MM.1S (cell line): Measurements from ENCODE around the gene EBF4.

Source experiments
- DNase-seq: peaks from one replicate; pipeline ENCODE4 v3.0.0-alpha.2; 2015
- H2AFZ ChIP-seq: fragments of 300-600 bp; sonication (generic); 2 replicates; pipeline ENCODE4 v1.6.0; 2016; ENCODE audit warnings: antibody characterized with exemption, low read length
- H3F3A ChIP-seq: fragments of 300-600 bp; sonication (generic); 2 replicates; pipeline ENCODE4 v1.6.1; 2016; ENCODE audit warnings: mild to moderate bottlenecking, antibody characterized with exemption, low read length, moderate library complexity, mixed read lengths; ENCODE audit not compliant: insufficient read depth
- H3K27ac ChIP-seq: fragments of 300-600 bp; sonication (generic); 2 replicates; pipeline ENCODE4 v1.5.1; 2016; ENCODE audit warnings: mild to moderate bottlenecking, low read length
- H3K27me3 ChIP-seq: fragments of 300-600 bp; sonication (generic); replicated peaks from 2 replicates; pipeline ENCODE4 v1.6.0; 2016; ENCODE audit warnings: low read length; ENCODE audit not compliant: insufficient read depth
- H3K36me3 ChIP-seq: fragments of 300-600 bp; sonication (generic); replicated peaks from 2 replicates; pipeline ENCODE4 v1.6.1; 2016; ENCODE audit warnings: mild to moderate bottlenecking, low read length, mixed read lengths; ENCODE audit not compliant: insufficient read depth
- H3K4me1 ChIP-seq: fragments of 300-600 bp; sonication (generic); 2 replicates; pipeline ENCODE4 v1.6.1; 2016; ENCODE audit warnings: low read length, mixed read lengths
- H3K4me2 ChIP-seq: fragments of 300-600 bp; sonication (generic); 2 replicates; pipeline ENCODE4 v1.6.0; 2016; ENCODE audit warnings: low read depth, low read length
- H3K4me3 ChIP-seq: fragments of 300-600 bp; sonication (generic); 2 replicates; pipeline ENCODE4 v1.5.1; 2016; ENCODE audit warnings: low read length, mixed read lengths
- H3K79me2 ChIP-seq: fragments of 300-600 bp; sonication (generic); 2 replicates; pipeline ENCODE4 v1.6.1; 2016; ENCODE audit warnings: mixed run types, low read length, mixed read lengths
- H3K9ac ChIP-seq: fragments of 300-600 bp; sonication (generic); 2 replicates; pipeline ENCODE4 v1.6.1; 2016; ENCODE audit warnings: low read length, mixed read lengths
- H3K9me2 ChIP-seq: fragments of 300-600 bp; sonication (generic); replicated peaks from 2 replicates; pipeline ENCODE4 v1.6.1; 2016; ENCODE audit warnings: mild to moderate bottlenecking, low read length, mixed read lengths; ENCODE audit not compliant: insufficient read depth
- H3K9me3 ChIP-seq: fragments of 300-600 bp; sonication (generic); replicated peaks from 2 replicates; pipeline ENCODE4 v1.6.1; 2016; ENCODE audit warnings: mild to moderate bottlenecking, low read length, mixed read lengths; ENCODE audit not compliant: insufficient read depth
- H4K20me1 ChIP-seq: fragments of 300-600 bp; sonication (generic); 2 replicates; pipeline ENCODE4 v1.6.1; 2016; ENCODE audit warnings: mild to moderate bottlenecking, low read length, moderate library complexity, mixed read lengths; ENCODE audit not compliant: insufficient read depth
- EZH2 ChIP-seq: fragments of 300-600 bp; sonication (generic); optimal IDR thresholded peaks from 2 replicates; pipeline ENCODE3; 2017; ENCODE audit warnings: low read depth, mild to moderate bottlenecking, antibody characterized with exemption, low read length, mixed read lengths
- EZH2phosphoT487 ChIP-seq: fragments of 300-600 bp; sonication (generic); IDR thresholded peaks from 2 replicates; pipeline ENCODE4 v1.6.1; 2018; ENCODE audit warnings: antibody characterized with exemption, low read length
- TF ChIP-seq, protein P1 (sequence below): fragments of 300-600 bp; sonication (generic); IDR thresholded peaks from 2 replicates; pipeline ENCODE4 v1.5.1; 2016; ENCODE audit warnings: antibody characterized with exemption, low read length, mixed read lengths

The EBF4 gene

DNA sequence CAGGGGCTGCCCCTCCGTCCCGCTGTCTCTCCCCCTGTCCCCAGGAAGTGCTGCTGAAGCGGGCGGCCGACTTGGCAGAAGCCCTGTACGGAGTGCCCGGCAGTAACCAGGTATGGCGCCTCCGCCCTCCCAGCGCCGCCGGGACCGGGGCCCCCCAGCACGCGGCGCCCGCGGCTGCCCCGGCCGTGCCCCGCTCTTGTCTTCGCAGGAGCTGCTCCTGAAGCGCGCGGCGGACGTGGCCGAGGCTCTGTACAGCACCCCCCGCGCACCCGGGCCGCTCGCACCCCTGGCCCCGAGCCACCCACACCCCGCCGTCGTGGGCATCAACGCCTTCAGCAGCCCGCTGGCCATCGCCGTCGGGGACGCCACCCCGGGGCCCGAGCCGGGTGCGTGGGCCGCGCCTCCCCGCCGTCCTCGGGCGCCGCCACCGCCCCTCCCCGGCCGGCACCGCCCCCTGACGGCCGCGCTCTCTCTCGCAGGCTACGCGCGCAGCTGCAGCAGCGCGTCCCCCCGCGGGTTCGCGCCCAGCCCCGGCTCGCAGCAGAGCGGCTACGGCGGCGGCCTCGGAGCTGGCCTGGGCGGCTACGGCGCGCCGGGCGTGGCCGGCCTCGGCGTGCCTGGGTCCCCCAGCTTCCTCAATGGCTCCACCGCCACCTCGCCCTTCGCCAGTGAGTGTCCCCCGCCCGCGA lies 59.4 kb downstream of the EBF4 start:
- peaks cover 37% of the 10 kb centered on the region for H3K27me3 ChIP-seq
- no peaks in the 10 kb centered on the region for H3K36me3 ChIP-seq
- no peaks in the 10 kb centered on the region for H3K79me2 ChIP-seq
- peaks cover 6% of the 10 kb centered on the region; the same call in 1 of the 2 replicates for H3F3A ChIP-seq
- H3K27ac ChIP-seq = no peak overlapping the region
- no peaks in the 10 kb centered on the region for H4K20me1 ChIP-seq
- H3K4me2 ChIP-seq = peak overlapping the region; percentile 99
- H3K4me1 ChIP-seq = peaks cover 5% of the 10 kb centered on the region; the same call in 1 of the 2 replicates
- peak; percentile 20 for DNase-seq
- TF ChIP-seq, protein P1, sequence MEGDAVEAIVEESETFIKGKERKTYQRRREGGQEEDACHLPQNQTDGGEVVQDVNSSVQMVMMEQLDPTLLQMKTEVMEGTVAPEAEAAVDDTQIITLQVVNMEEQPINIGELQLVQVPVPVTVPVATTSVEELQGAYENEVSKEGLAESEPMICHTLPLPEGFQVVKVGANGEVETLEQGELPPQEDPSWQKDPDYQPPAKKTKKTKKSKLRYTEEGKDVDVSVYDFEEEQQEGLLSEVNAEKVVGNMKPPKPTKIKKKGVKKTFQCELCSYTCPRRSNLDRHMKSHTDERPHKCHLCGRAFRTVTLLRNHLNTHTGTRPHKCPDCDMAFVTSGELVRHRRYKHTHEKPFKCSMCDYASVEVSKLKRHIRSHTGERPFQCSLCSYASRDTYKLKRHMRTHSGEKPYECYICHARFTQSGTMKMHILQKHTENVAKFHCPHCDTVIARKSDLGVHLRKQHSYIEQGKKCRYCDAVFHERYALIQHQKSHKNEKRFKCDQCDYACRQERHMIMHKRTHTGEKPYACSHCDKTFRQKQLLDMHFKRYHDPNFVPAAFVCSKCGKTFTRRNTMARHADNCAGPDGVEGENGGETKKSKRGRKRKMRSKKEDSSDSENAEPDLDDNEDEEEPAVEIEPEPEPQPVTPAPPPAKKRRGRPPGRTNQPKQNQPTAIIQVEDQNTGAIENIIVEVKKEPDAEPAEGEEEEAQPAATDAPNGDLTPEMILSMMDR = no peak
- TF ChIP-seq EZH2 (no peak), EZH2phosphoT487 (no peak)
- peak overlapping the region; percentile 90 for H2AFZ ChIP-seq
- H3K9me2 ChIP-seq = no peaks in the 10 kb centered on the region
- H3K9ac ChIP-seq = no peak overlapping the region; the same call in 1 of the 2 replicates
- H3K9me3 ChIP-seq = no peaks in the 10 kb centered on the region
- H3K4me3 ChIP-seq = peak overlapping the region; percentile 74

DNA sequence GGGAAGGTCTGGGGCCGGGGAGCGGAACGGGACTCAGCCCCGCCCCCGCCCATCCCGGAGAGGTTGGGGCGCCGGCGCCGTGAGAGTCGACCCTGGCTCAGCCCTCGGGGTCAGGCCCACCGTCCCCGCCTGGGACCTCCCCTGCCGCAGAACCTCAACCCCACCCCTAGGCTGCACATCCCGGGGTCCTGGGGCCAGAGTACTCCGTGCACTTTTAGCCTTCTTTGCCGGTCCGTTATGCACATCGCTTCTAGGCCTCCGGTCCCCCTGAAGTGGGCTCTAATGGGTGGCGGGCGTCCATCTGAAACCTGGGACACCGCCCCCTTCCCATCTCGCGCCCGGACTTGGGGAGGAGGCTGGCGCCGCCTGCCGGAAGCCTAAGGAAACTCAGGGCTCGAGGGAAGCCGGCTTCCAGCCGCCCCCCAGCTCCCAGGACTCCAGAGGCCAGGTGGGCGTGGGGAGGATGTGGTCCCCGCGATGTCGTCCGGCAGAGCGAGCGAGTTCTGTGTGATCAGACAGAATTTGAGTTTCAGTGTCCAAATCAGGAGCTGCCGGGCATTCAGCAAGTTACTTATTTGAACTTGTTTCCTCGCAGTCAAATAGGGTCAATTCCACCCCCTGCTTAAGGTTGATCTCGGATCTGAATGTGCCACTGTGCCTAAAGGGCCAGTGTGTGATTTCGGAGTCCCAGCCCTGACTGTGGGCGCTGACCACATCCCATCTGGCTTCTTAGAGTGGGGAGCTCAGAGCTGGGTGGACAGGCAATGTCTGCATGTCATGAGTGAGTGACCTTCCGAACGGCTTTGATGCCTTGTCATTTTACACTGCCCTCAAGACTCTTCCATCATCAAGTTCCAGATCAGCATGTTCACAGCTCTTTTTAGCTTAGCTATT lies 60.2 kb downstream of the EBF4 start:
- TF ChIP-seq, protein P1 = peak; percentile 85
- TF ChIP-seq EZH2phosphoT487 = no peak
- H3K4me3 ChIP-seq = peak overlapping the region; percentile 74

DNA sequence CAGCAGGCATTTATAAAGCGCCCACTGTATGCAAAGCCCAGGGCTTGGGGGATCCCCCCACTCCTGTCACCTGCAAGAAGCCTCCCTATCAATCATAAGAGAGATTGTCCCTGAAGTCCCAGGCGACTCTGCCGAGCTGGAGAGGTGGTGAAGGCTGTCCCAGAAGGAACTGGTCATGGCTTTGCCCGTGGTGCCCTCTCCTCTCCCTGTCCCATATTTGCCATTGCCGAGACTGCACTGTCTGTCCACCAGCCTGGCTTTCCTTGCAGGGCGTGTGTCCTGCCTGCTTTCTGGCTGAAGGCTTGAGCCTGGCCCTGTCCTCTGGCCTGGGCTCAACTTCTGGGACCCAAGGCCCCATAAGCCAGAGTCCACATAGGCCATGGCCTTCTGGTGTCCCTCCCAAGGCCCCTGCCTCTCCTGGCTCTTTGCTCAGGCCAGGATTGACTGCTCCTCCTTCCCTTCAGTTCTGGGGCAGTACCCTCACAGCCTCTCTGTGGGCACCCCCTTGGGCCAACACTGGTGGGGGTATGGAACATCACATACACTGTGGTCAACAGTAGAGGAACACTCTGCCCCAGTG lies 61.0 kb downstream of the EBF4 start:
- peaks cover 6% of the 10 kb centered on the region; the same call in 1 of the 2 replicates for H3F3A ChIP-seq
- H3K79me2 ChIP-seq = no peaks in the 10 kb centered on the region
- no peak for DNase-seq
- H3K9me2 ChIP-seq = no peaks in the 10 kb centered on the region
- H3K27me3 ChIP-seq = peaks cover 37% of the 10 kb centered on the region
- no peak overlapping the region for H2AFZ ChIP-seq
- no peak overlapping the region for H3K27ac ChIP-seq
- H3K36me3 ChIP-seq = no peaks in the 10 kb centered on the region
- H3K9me3 ChIP-seq = no peaks in the 10 kb centered on the region
- H4K20me1 ChIP-seq = no peaks in the 10 kb centered on the region
- no peak overlapping the region for H3K4me2 ChIP-seq
- H3K4me3 ChIP-seq = no peak overlapping the region
- H3K4me1 ChIP-seq = peaks cover 5% of the 10 kb centered on the region; the same call in 1 of the 2 replicates
- TF ChIP-seq, protein P1 = no peak
- TF ChIP-seq EZH2 = no peak
- no peak for TF ChIP-seq EZH2phosphoT487
- H3K9ac ChIP-seq = no peak overlapping the region

More for the DNA sequence above, 60.2 kb downstream of the EBF4 start:
- peak; percentile 42 for DNase-seq
- peaks cover 6% of the 10 kb centered on the region; the same call in 1 of the 2 replicates for H3F3A ChIP-seq
- H2AFZ ChIP-seq = peak overlapping the region; percentile 90
- peaks cover 5% of the 10 kb centered on the region; the same call in 1 of the 2 replicates for H3K4me1 ChIP-seq
- H3K4me2 ChIP-seq = peak overlapping the region; percentile 99
- no peaks in the 10 kb centered on the region for H3K36me3 ChIP-seq
- no peak overlapping the region; the same call in 1 of the 2 replicates for H3K9ac ChIP-seq
- H3K27me3 ChIP-seq = peaks cover 37% of the 10 kb centered on the region
- no peaks in the 10 kb centered on the region for H3K79me2 ChIP-seq
- H3K27ac ChIP-seq = no peak overlapping the region
- H4K20me1 ChIP-seq = no peaks in the 10 kb centered on the region
- no peaks in the 10 kb centered on the region for H3K9me2 ChIP-seq
- H3K9me3 ChIP-seq = no peaks in the 10 kb centered on the region
